ENCODE data around the gene GALR3. TPM values are rescaled to one million over a fixed set of nuclear protein-coding genes. Genes with fewer than 3 reads are reported as not detected.
A peak's percentile ranks its signal among the peaks of the same experiment; 100 is the strongest.

The GALR3 gene
- total RNA-seq, 3 donors from 2014 or later (not counting 1 experiment from before 2014, with no cell fraction given): 0.24 to 0.32 TPM; not detected in 1

- Histone ChIP-seq H3K9me3 (ENCODE audit: control insufficient read depth, insufficient read depth, low read length) (no peaks in the 10 kb centered on the region), H3K36me3 (ENCODE audit: control insufficient read depth, insufficient read depth, low read length) (peaks cover 1% of the 10 kb centered on the region), H3K27ac (ENCODE audit: low read length) (no peak overlapping the region), H3K4me1 (ENCODE audit: control insufficient read depth, insufficient read depth, low read length) (peaks cover 4% of the 10 kb centered on the region), H3K4me3 (ENCODE audit: low read length) (no peak overlapping the region), H3K27me3 (ENCODE audit: control insufficient read depth, insufficient read depth, low read length) (no peaks in the 10 kb centered on the region)
- no peak overlapping the region for H3K27ac Mint-ChIP-seq
- H3K4me3 Mint-ChIP-seq: peak overlapping the region; percentile 85
- 13% methylated on average over 135 of the region's 135 CpGs for WGBS (ENCODE audit: insufficient coverage)
- intact Hi-C loops (cut with micrococcal nuclease): no loop called here
- DNase-seq: peak in 1 of 2 donors; percentile 36
- TF ChIP-seq CTCF (IDR thresholded peaks at IDR 0.05): no peak
- peak in 2 of 3 donors; percentile 55 to 66 for ATAC-seq
- no peaks in the 10 kb centered on the region for H3K36me3 Mint-ChIP-seq
- peaks cover 0 to 11% of the 10 kb centered on the region in 2 donors for H3K27me3 Mint-ChIP-seq (ENCODE audit: low read depth in 2 of 2)
- H3K9me3 Mint-ChIP-seq: no peaks in the 10 kb centered on the region
- peaks cover 0 to 6% of the 10 kb centered on the region in 2 donors for H3K4me1 Mint-ChIP-seq
These were observed 1.8 kb downstream of the GALR3 start for GRCh38 chr22:37824674-37825641.

GRCh38 chr22:37827056-37827455, 3.9 kb downstream of the GALR3 start:
- H3K27ac ChIP-seq (ENCODE audit: low read length): no peak overlapping the region
- peaks cover 4% of the 10 kb centered on the region for H3K4me1 ChIP-seq (ENCODE audit: control insufficient read depth, insufficient read depth, low read length)
- no peak overlapping the region for H3K27ac Mint-ChIP-seq
- peaks cover 20% of the 10 kb centered on the region for H3K36me3 ChIP-seq (ENCODE audit: control insufficient read depth, insufficient read depth, low read length)
- no peaks in the 10 kb centered on the region for H3K9me3 Mint-ChIP-seq
- H3K27me3 Mint-ChIP-seq (ENCODE audit: low read depth in 2 of 2): peaks cover 0 to 4% of the 10 kb centered on the region in 2 donors
- ATAC-seq (no peak), DNase-seq (no peak)
- H3K4me3 Mint-ChIP-seq: no peak overlapping the region
- no peak overlapping the region for H3K4me3 ChIP-seq (ENCODE audit: low read length)
- WGBS (ENCODE audit: insufficient coverage): 94% methylated on average over 9 of the region's 9 CpGs
- no peaks in the 10 kb centered on the region for H3K36me3 Mint-ChIP-seq
- peaks cover 0 to 6% of the 10 kb centered on the region in 2 donors for H3K4me1 Mint-ChIP-seq
- no peak for TF ChIP-seq CTCF (IDR thresholded peaks at IDR 0.05)
- no peaks in the 10 kb centered on the region for H3K9me3 ChIP-seq (ENCODE audit: control insufficient read depth, insufficient read depth, low read length)
- H3K27me3 ChIP-seq (ENCODE audit: control insufficient read depth, insufficient read depth, low read length): no peaks in the 10 kb centered on the region
- intact Hi-C loops (cut with micrococcal nuclease): no loop called here

GRCh38 chr22:37830093-37830842, 7.1 kb downstream of the GALR3 start:
- Mint-ChIP-seq H3K9me3 (no peaks in the 10 kb centered on the region), H3K27me3 (ENCODE audit: low read depth in 2 of 2) (no peaks in the 10 kb centered on the region), H3K4me3 (no peak overlapping the region), H3K36me3 (no peaks in the 10 kb centered on the region), H3K4me1 (peaks cover 0 to 6% of the 10 kb centered on the region in 2 donors), H3K27ac (peak overlapping the region in 1 of 2 donors; percentile 61)
- ATAC-seq (no peak), DNase-seq (no peak)
- TF ChIP-seq CTCF (IDR thresholded peaks at IDR 0.05): no peak
- WGBS (ENCODE audit: insufficient coverage): 95% methylated on average over 14 of the region's 14 CpGs
- Histone ChIP-seq H3K36me3 (ENCODE audit: control insufficient read depth, insufficient read depth, low read length) (peaks cover 36% of the 10 kb centered on the region), H3K4me3 (ENCODE audit: low read length) (no peak overlapping the region), H3K9me3 (ENCODE audit: control insufficient read depth, insufficient read depth, low read length) (no peaks in the 10 kb centered on the region), H3K27ac (ENCODE audit: low read length) (no peak overlapping the region), H3K27me3 (ENCODE audit: control insufficient read depth, insufficient read depth, low read length) (no peaks in the 10 kb centered on the region), H3K4me1 (ENCODE audit: control insufficient read depth, insufficient read depth, low read length) (no peaks in the 10 kb centered on the region)
- intact Hi-C loops (cut with micrococcal nuclease): no loop called here
